Right ventricle myocardium superior (tissue), 1 donor: Measurements from ENCODE around the gene TMC1. TPM values are rescaled to one million over a fixed set of nuclear protein-coding genes. Genes with fewer than 3 reads are reported as not detected.
"Not testable (repeated sequence)": the region's sequence is repeated elsewhere in the genome, so short reads cannot be mapped to it uniquely, and the experiment has no call there.

Experiments
- ATAC-seq: fragments of 200-7000 bp; cut with Tn5 transposase; one replicate; pipeline ENCODE4 v1.9.1; 2020; ENCODE audit warnings: mild to moderate bottlenecking; ENCODE audit not compliant: poor library complexity
- DNase-seq: peaks from one replicate; pipeline ENCODE4 v3.0.0-alpha.2; 2020
- intact Hi-C: fragments of 100-400 bp; cut with DNase I; formaldehyde crosslinking; loops from one replicate; pipeline ENCODE4 v1.11.2; 2022
- total RNA-seq: library from RNA; stranded (reverse); fragmentation: NEBNext Ultra II Directional; extraction: Animal tissue kit (Norgen Biotek cat#: 25700); gene quantifications from one replicate; pipeline ENCODE4 v1.2.1, GENCODE V29; 2021
- donor health status: DM: no; HTN: yes; CAD: no; lungs with severe emphysema.

TMC1 gene
- total RNA-seq, 1 donor from 2014 or later = not detected

GRCh38 chr9:72826996-72827949, 305.9 kb downstream of the TMC1 start:
- ATAC-seq (peak; percentile 87), DNase-seq (no peak)
- intact Hi-C loops = loop anchor here (10.0 kb wide), 1 partner anchor 232 kb away; no protein-coding TSS in a partner anchor

- ATAC-seq (no peak), DNase-seq (no peak)
- intact Hi-C loops = loop anchor here (10.0 kb wide), 1 partner anchor 233 kb away; no protein-coding TSS in a partner anchor
These were observed 306.7 kb downstream of the TMC1 start for GRCh38 chr9:72827950-72828731.

- ATAC-seq (no peak), DNase-seq (no peak)
- intact Hi-C loops = no loop called here
These were observed 313.6 kb downstream of the TMC1 start for GRCh38 chr9:72834994-72835393.

GRCh38 chr9:72836790-72837189, 315.4 kb downstream of the TMC1 start:
- DNase-seq (no peak), ATAC-seq (no peak)
- intact Hi-C loops = no loop called here

- ATAC-seq = no peak
- no peak for DNase-seq
- intact Hi-C loops = no loop called here
These were observed 317.7 kb downstream of the TMC1 start for GRCh38 chr9:72839085-72839484.

- DNase-seq (no peak), ATAC-seq (no peak)
- intact Hi-C loops = no loop called here
These were observed 322.4 kb downstream of the TMC1 start for GRCh38 chr9:72843520-72844439.

- intact Hi-C loops = no loop called here
- no peak for ATAC-seq
These were observed 323.0 kb downstream of the TMC1 start for GRCh38 chr9:72844440-72844768.

GRCh38 chr9:72845052-72845451, 323.6 kb downstream of the TMC1 start:
- DNase-seq, ATAC-seq, intact Hi-C loops: not testable (repeated sequence)

More at GRCh38 chr9:72844440-72844768, 323.0 kb downstream of the TMC1 start:
- no peak for DNase-seq

GRCh38 chr9:72850209-72850608, 328.8 kb downstream of the TMC1 start:
- intact Hi-C loops = loop anchor here (10.0 kb wide), 1 partner anchor 335 kb away; no protein-coding TSS in a partner anchor
- not testable (repeated sequence) for DNase-seq, ATAC-seq

GRCh38 chr9:72855321-72855720, 333.9 kb downstream of the TMC1 start:
- ATAC-seq = no peak
- intact Hi-C loops = loop anchor here (5.0 to 10.0 kb wide), 3 partner anchors 172 to 329 kb away; no protein-coding TSS in a partner anchor
- DNase-seq = no peak

- intact Hi-C loops = loop anchor here (5.0 to 10.0 kb wide), 3 partner anchors 171 to 329 kb away; no protein-coding TSS in a partner anchor
- ATAC-seq = no peak
- no peak for DNase-seq
These were observed 334.6 kb downstream of the TMC1 start for GRCh38 chr9:72855890-72856523.

- DNase-seq = no peak
- intact Hi-C loops = loop anchor here (5.0 to 10.0 kb wide), 3 partner anchors 170 to 328 kb away; no protein-coding TSS in a partner anchor
- ATAC-seq = peak; percentile 79
These were observed 335.7 kb downstream of the TMC1 start for GRCh38 chr9:72856972-72857623.

GRCh38 chr9:72857624-72857996, 336.2 kb downstream of the TMC1 start:
- ATAC-seq = no peak
- no peak for DNase-seq
- intact Hi-C loops = loop anchor here (5.0 to 10.0 kb wide), 3 partner anchors 170 to 327 kb away; no protein-coding TSS in a partner anchor

GRCh38 chr9:72858089-72858912, 336.9 kb downstream of the TMC1 start:
- DNase-seq = no peak
- peak; percentile 64 for ATAC-seq
- intact Hi-C loops = loop anchor here (5.0 to 10.0 kb wide), 3 partner anchors 169 to 326 kb away; no protein-coding TSS in a partner anchor

GRCh38 chr9:72862788-72863187, 341.4 kb downstream of the TMC1 start:
- ATAC-seq, DNase-seq, intact Hi-C loops: not testable (repeated sequence)

- DNase-seq = no peak
- no peak for ATAC-seq
- intact Hi-C loops = no loop called here
These were observed 342.2 kb downstream of the TMC1 start for GRCh38 chr9:72863456-72864094.
